ENCODE data around the gene SLAMF1.

The SLAMF1 gene

DNA sequence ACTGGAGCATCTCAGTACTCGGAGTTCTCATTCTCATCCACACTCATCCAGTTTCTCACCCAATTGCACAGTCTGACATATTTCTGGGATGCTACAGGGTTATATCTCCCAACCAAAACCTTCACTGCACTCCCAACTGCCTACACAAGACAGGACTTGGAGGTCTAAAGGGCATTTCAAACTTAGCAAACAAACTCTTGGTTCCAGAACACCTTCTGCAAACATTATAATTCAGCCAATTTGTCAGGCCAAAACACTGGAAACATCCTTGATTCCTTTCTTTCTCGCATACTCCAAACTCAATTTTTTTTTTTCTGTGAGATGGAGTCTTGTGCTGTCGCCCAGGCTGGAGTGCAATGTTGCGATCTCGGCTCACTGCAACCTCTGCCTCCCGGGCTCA lies 7.9 kb downstream of the SLAMF1 start:
- Histone ChIP-seq H2AFZ (ENCODE audit: low read length) (no peak overlapping the region), H3K79me1 (ENCODE audit: low read depth, low read length) (no peaks in the 10 kb centered on the region), H2BK15ac (ENCODE audit: low read length) (no peak overlapping the region), H3K4ac (ENCODE audit: low read length) (no peak overlapping the region), H3K23ac (ENCODE audit: low read depth, low read length, poor library complexity) (no peak overlapping the region), H3K18ac (ENCODE audit: low read length) (no peak overlapping the region), H3K4me1 (ENCODE audit: control insufficient read depth in 2 of 2, insufficient read depth in 1 of 2, low read depth in 1 of 2, low read length in 2 of 2) (peaks cover 0 to 2% of the 10 kb centered on the region in 2 donors), H3K9me3 (replicated peaks in 1 of 2; ENCODE audit: control insufficient read depth in 2 of 2, insufficient read depth in 1 of 2, low read depth in 1 of 2, low read length in 2 of 2) (no peaks in the 10 kb centered on the region), H3K27ac (replicated peaks; ENCODE audit: low read length) (no peak overlapping the region), H3K36me3 (replicated peaks in 1 of 2; ENCODE audit: control insufficient read depth in 2 of 2, insufficient read depth in 2 of 2, low read length in 2 of 2) (no peaks in the 10 kb centered on the region), H3K27me3 (ENCODE audit: control insufficient read depth in 3 of 3, insufficient read depth in 3 of 3, low read depth in 1 of 3, low read length in 3 of 3) (no peaks in the 10 kb centered on the region), H2BK12ac (ENCODE audit: low read length) (no peak overlapping the region), H2BK5ac (ENCODE audit: low read length) (no peak overlapping the region), H3K4me3 (ENCODE audit: low read length in 2 of 2) (no peak overlapping the region), H3K14ac (ENCODE audit: low read length) (no peak overlapping the region), H4K91ac (ENCODE audit: low read depth, low read length, poor library complexity) (no peak overlapping the region), H3K9ac (ENCODE audit: low read depth, low read length, poor library complexity) (no peak overlapping the region), H4K8ac (ENCODE audit: low read depth, low read length) (no peak overlapping the region), H2AK5ac (ENCODE audit: low read depth, low read length) (no peak overlapping the region), H3K4me2 (ENCODE audit: insufficient read depth, low read length, poor library complexity, severe bottlenecking) (no peak overlapping the region), H2BK120ac (ENCODE audit: low read depth, low read length) (no peak overlapping the region)
- no CpG with 5 or more reads among the region's 6 CpGs for WGBS, 2 donors (ENCODE audit: extremely low coverage in 2 of 2, insufficient read length in 2 of 2, insufficient replicate concordance in 1 of 2)
- DNase-seq (ENCODE audit: low spot score), result no peak

DNA sequence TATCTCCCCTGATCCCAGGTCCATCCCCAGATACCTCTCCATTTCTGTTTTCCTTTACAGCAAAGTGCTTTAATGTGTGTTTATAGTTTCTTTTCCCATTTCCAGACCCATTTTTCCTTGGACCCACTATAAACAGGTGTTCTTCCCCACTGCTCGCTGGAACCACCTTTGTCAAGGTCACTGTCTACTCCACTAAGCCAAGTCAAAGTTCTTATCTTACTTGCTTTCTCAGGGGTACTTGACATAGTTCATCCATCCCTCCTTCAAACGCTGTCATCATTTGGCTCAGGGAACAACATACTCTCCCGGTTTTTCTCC lies 8.3 kb downstream of the SLAMF1 start:
- H3K14ac ChIP-seq (ENCODE audit: low read length), result no peak overlapping the region
- no peak for DNase-seq (ENCODE audit: low spot score)
- no peak overlapping the region for H3K4me2 ChIP-seq (ENCODE audit: insufficient read depth, low read length, poor library complexity, severe bottlenecking)
- no peak overlapping the region for H3K9ac ChIP-seq (ENCODE audit: low read depth, low read length, poor library complexity)
- no peak overlapping the region for H2BK5ac ChIP-seq (ENCODE audit: low read length)
- no peak overlapping the region for H2AFZ ChIP-seq (ENCODE audit: low read length)
- H3K23ac ChIP-seq (ENCODE audit: low read depth, low read length, poor library complexity), result no peak overlapping the region
- no peak overlapping the region for H4K91ac ChIP-seq (ENCODE audit: low read depth, low read length, poor library complexity)
- no peaks in the 10 kb centered on the region for H3K9me3 ChIP-seq (replicated peaks in 1 of 2; ENCODE audit: control insufficient read depth in 2 of 2, insufficient read depth in 1 of 2, low read depth in 1 of 2, low read length in 2 of 2)
- H3K18ac ChIP-seq (ENCODE audit: low read length), result no peak overlapping the region
- H3K27ac ChIP-seq (replicated peaks; ENCODE audit: low read length), result no peak overlapping the region
- no peak overlapping the region for H2BK12ac ChIP-seq (ENCODE audit: low read length)
- H2BK15ac ChIP-seq (ENCODE audit: low read length), result no peak overlapping the region
- H4K8ac ChIP-seq (ENCODE audit: low read depth, low read length), result no peak overlapping the region
- no peak overlapping the region for H3K4me3 ChIP-seq (ENCODE audit: low read length in 2 of 2)
- H2BK120ac ChIP-seq (ENCODE audit: low read depth, low read length), result no peak overlapping the region
- H3K4ac ChIP-seq (ENCODE audit: low read length), result no peak overlapping the region
- no peaks in the 10 kb centered on the region for H3K36me3 ChIP-seq (replicated peaks in 1 of 2; ENCODE audit: control insufficient read depth in 2 of 2, insufficient read depth in 2 of 2, low read length in 2 of 2)
- H3K27me3 ChIP-seq (ENCODE audit: control insufficient read depth in 3 of 3, insufficient read depth in 3 of 3, low read depth in 1 of 3, low read length in 3 of 3), result no peaks in the 10 kb centered on the region
- no CpG with 5 or more reads among the region's 3 CpGs for WGBS, 2 donors (ENCODE audit: extremely low coverage in 2 of 2, insufficient read length in 2 of 2, insufficient replicate concordance in 1 of 2)
- H2AK5ac ChIP-seq (ENCODE audit: low read depth, low read length), result no peak overlapping the region
- no peaks in the 10 kb centered on the region for H3K79me1 ChIP-seq (ENCODE audit: low read depth, low read length)
- H3K4me1 ChIP-seq (ENCODE audit: control insufficient read depth in 2 of 2, insufficient read depth in 1 of 2, low read depth in 1 of 2, low read length in 2 of 2), result peaks cover 0 to 2% of the 10 kb centered on the region in 2 donors

DNA sequence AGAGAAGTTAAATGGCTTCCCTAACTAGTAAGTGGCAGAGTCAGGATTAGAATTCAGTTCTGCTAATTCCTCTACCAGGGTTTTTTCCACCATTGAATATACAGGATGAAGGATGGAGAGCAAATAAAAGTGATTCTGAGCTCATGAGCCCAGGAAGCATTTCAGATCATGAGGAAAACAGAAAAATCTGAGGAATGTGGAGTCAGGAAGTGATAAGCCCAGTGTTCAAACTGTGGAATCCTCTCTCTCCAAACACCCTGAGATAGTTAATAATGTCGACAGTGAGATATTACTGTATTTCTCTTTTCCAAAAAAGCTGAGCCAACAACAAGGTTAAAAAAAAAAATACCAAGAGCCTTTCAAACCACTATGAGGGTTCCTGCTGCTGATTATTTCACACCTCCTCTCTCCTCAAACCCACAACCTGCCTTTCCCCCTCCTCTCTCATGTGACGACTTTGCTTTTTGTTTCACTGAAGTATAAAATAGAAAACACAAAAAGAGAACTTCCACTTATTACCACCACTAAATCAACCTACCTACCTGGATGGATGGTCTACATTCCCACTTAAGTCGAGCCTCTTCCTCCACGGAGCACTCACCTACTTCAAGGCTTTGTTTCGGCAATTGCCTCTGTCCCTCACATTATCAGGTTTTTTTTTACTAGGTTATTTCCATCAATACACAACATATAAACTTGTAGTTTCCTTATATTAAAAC lies 8.9 kb downstream of the SLAMF1 start:
- no CpG with 5 or more reads among the region's 5 CpGs for WGBS, 2 donors (ENCODE audit: extremely low coverage in 2 of 2, insufficient read length in 2 of 2, insufficient replicate concordance in 1 of 2)
- H3K4ac ChIP-seq (ENCODE audit: low read length), result no peak overlapping the region
- no peaks in the 10 kb centered on the region for H3K27me3 ChIP-seq (ENCODE audit: control insufficient read depth in 3 of 3, insufficient read depth in 3 of 3, low read depth in 1 of 3, low read length in 3 of 3)
- H3K9me3 ChIP-seq (replicated peaks in 1 of 2; ENCODE audit: control insufficient read depth in 2 of 2, insufficient read depth in 1 of 2, low read depth in 1 of 2, low read length in 2 of 2), result no peaks in the 10 kb centered on the region
- H2BK5ac ChIP-seq (ENCODE audit: low read length), result no peak overlapping the region
- peaks cover 0 to 2% of the 10 kb centered on the region in 2 donors for H3K4me1 ChIP-seq (ENCODE audit: control insufficient read depth in 2 of 2, insufficient read depth in 1 of 2, low read depth in 1 of 2, low read length in 2 of 2)
- H3K4me2 ChIP-seq (ENCODE audit: insufficient read depth, low read length, poor library complexity, severe bottlenecking), result no peak overlapping the region
- DNase-seq (ENCODE audit: low spot score), result no peak
- H3K79me1 ChIP-seq (ENCODE audit: low read depth, low read length), result no peaks in the 10 kb centered on the region
- H2AFZ ChIP-seq (ENCODE audit: low read length), result no peak overlapping the region
- H2BK12ac ChIP-seq (ENCODE audit: low read length), result no peak overlapping the region
- H4K91ac ChIP-seq (ENCODE audit: low read depth, low read length, poor library complexity), result no peak overlapping the region
- no peak overlapping the region for H2BK15ac ChIP-seq (ENCODE audit: low read length)
- no peak overlapping the region for H3K23ac ChIP-seq (ENCODE audit: low read depth, low read length, poor library complexity)
- no peak overlapping the region for H2BK120ac ChIP-seq (ENCODE audit: low read depth, low read length)
- H4K8ac ChIP-seq (ENCODE audit: low read depth, low read length), result no peak overlapping the region
- H3K27ac ChIP-seq (replicated peaks; ENCODE audit: low read length), result no peak overlapping the region
- H3K36me3 ChIP-seq (replicated peaks in 1 of 2; ENCODE audit: control insufficient read depth in 2 of 2, insufficient read depth in 2 of 2, low read length in 2 of 2), result no peaks in the 10 kb centered on the region
- no peak overlapping the region for H3K14ac ChIP-seq (ENCODE audit: low read length)
- no peak overlapping the region for H3K9ac ChIP-seq (ENCODE audit: low read depth, low read length, poor library complexity)
- H3K4me3 ChIP-seq (ENCODE audit: low read length in 2 of 2), result no peak overlapping the region
- no peak overlapping the region for H3K18ac ChIP-seq (ENCODE audit: low read length)
- H2AK5ac ChIP-seq (ENCODE audit: low read depth, low read length), result no peak overlapping the region

DNA sequence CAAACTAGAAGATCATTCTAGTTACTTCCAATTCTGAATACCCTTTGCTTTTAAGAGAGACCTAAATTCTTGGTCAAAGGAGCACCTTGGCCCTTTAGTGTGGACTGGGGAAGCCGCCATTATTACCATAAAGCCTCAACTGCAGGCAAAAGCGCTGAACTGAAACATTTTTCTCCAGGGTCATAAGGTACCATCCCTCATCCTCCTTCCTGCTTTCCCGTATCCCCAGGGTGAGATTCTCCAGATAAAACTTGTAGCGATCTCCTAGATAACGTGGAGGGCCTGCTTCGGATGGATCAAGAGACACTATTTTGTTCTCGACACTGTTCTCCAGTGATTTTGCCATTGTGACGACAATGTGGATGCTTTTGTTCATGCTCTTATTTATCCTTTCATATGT lies 9.8 kb downstream of the SLAMF1 start:
- no peak overlapping the region for H3K23ac ChIP-seq (ENCODE audit: low read depth, low read length, poor library complexity)
- no peak for DNase-seq (ENCODE audit: low spot score)
- H4K8ac ChIP-seq (ENCODE audit: low read depth, low read length), result no peak overlapping the region
- no peak overlapping the region for H3K4me2 ChIP-seq (ENCODE audit: insufficient read depth, low read length, poor library complexity, severe bottlenecking)
- no peak overlapping the region for H4K91ac ChIP-seq (ENCODE audit: low read depth, low read length, poor library complexity)
- no peak overlapping the region for H3K27ac ChIP-seq (replicated peaks; ENCODE audit: low read length)
- no peak overlapping the region for H2BK5ac ChIP-seq (ENCODE audit: low read length)
- H2AFZ ChIP-seq (ENCODE audit: low read length), result no peak overlapping the region
- no peak overlapping the region for H3K18ac ChIP-seq (ENCODE audit: low read length)
- H2BK12ac ChIP-seq (ENCODE audit: low read length), result no peak overlapping the region
- no peak overlapping the region for H3K4me3 ChIP-seq (ENCODE audit: low read length in 2 of 2)
- H2BK120ac ChIP-seq (ENCODE audit: low read depth, low read length), result no peak overlapping the region
- no peaks in the 10 kb centered on the region for H3K79me1 ChIP-seq (ENCODE audit: low read depth, low read length)
- H2BK15ac ChIP-seq (ENCODE audit: low read length), result no peak overlapping the region
- H3K4me1 ChIP-seq (ENCODE audit: control insufficient read depth in 2 of 2, insufficient read depth in 1 of 2, low read depth in 1 of 2, low read length in 2 of 2), result peaks cover 0 to 2% of the 10 kb centered on the region in 2 donors
- no CpG with 5 or more reads among the region's 8 CpGs for WGBS, 2 donors (ENCODE audit: extremely low coverage in 2 of 2, insufficient read length in 2 of 2, insufficient replicate concordance in 1 of 2)
- H3K9ac ChIP-seq (ENCODE audit: low read depth, low read length, poor library complexity), result no peak overlapping the region
- no peaks in the 10 kb centered on the region for H3K27me3 ChIP-seq (ENCODE audit: control insufficient read depth in 3 of 3, insufficient read depth in 3 of 3, low read depth in 1 of 3, low read length in 3 of 3)
- H3K36me3 ChIP-seq (replicated peaks in 1 of 2; ENCODE audit: control insufficient read depth in 2 of 2, insufficient read depth in 2 of 2, low read length in 2 of 2), result no peaks in the 10 kb centered on the region
- H3K14ac ChIP-seq (ENCODE audit: low read length), result peak overlapping the region; percentile 43
- H3K4ac ChIP-seq (ENCODE audit: low read length), result no peak overlapping the region
- no peaks in the 10 kb centered on the region for H3K9me3 ChIP-seq (replicated peaks in 1 of 2; ENCODE audit: control insufficient read depth in 2 of 2, insufficient read depth in 1 of 2, low read depth in 1 of 2, low read length in 2 of 2)
- H2AK5ac ChIP-seq (ENCODE audit: low read depth, low read length), result no peak overlapping the region
